Activated naive CD8-positive, alpha-beta T cell treated with anti-CD3 and anti-CD28 coated beads, Interleukin-2, amount 10 ng/mL, durations not matched to agents 7 days and 5 days (primary cell): Measurements from ENCODE around the gene EPN1. TPM values are rescaled to one million over a fixed set of nuclear protein-coding genes. Genes with fewer than 3 reads are reported as not detected.
"Not testable (repeated sequence)": the region's sequence is repeated elsewhere in the genome, so short reads cannot be mapped to it uniquely, and the experiment has no call there.

Experiments used
- ATAC-seq: fragments of 150-1000 bp; cut with Tn5 transposase; one replicate; pipeline ENCODE4 v1.10.0; 2021; ENCODE audit warnings: low read depth, moderate library complexity
- POLR2A ChIA-PET: fragments of 350-600 bp; sonication (Branson Sonifier 250); formaldehyde crosslinking; loops from one replicate; lab custom pipeline; 2021; ENCODE audit warnings: antibody characterized with exemption; lab: Charles Lee
- DNase-seq: peaks from one replicate; pipeline ENCODE4 v3.0.0; 2021
- H3K27ac Mint-ChIP-seq: one replicate; pipeline ENCODE4 v1.8.0; 2022; ENCODE audit warnings: mild to moderate bottlenecking, mixed read lengths
- H3K27me3 Mint-ChIP-seq: one replicate; pipeline ENCODE4 v1.8.0; 2022; ENCODE audit warnings: mild to moderate bottlenecking, moderate library complexity, mixed read lengths
- H3K36me3 Mint-ChIP-seq: one replicate; pipeline ENCODE4 v1.8.0; 2021; ENCODE audit warnings: mild to moderate bottlenecking, mixed read lengths
- H3K4me1 Mint-ChIP-seq: one replicate; pipeline ENCODE4 v1.8.0; 2021; ENCODE audit warnings: mixed read lengths
- H3K4me3 Mint-ChIP-seq: one replicate; pipeline ENCODE4 v1.8.0; 2022; ENCODE audit warnings: mild to moderate bottlenecking, moderate library complexity, mixed read lengths
- H3K9me3 Mint-ChIP-seq: one replicate; pipeline ENCODE4 v1.8.0; 2021; ENCODE audit warnings: mixed read lengths
- total RNA-seq, 2 experiments: library from RNA; stranded (reverse); gene quantifications; one replicate each; pipeline ENCODE4 v1.2.3, GENCODE V29; 2021

EPN1 gene
- total RNA-seq, 2 experiments from 2014 or later: 55.3 to 58.2 TPM

DNA sequence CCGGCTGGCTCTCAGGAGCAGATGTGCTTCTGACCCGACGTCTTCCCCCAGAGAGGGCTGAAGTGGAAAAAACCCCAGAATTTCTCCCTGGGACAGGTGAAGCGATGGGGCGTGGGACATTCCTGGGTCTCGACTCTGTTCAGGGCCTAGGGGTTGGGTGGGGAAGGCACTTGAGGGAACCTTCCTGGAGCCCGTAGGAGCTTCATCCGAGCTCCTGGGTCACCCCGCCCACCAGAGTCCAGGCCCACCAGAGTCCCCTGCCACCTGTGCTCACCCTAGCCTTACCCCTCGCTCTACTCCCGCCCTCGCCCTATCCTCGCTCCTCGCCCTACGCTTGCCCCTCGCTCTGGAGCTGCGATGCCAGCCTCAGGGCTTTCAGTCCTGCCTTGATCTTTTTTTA is 23.2 kb downstream of the EPN1 start:
- Mint-ChIP-seq H3K27me3 (no peaks in the 10 kb centered on the region), H3K27ac (no peak overlapping the region), H3K4me3 (no peak overlapping the region), H3K36me3 (peaks cover 4% of the 10 kb centered on the region), H3K9me3 (no peaks in the 10 kb centered on the region), H3K4me1 (no peaks in the 10 kb centered on the region)
- DNase-seq (peak; percentile 25), ATAC-seq (no peak)
- POLR2A ChIA-PET: no interaction called here

DNA sequence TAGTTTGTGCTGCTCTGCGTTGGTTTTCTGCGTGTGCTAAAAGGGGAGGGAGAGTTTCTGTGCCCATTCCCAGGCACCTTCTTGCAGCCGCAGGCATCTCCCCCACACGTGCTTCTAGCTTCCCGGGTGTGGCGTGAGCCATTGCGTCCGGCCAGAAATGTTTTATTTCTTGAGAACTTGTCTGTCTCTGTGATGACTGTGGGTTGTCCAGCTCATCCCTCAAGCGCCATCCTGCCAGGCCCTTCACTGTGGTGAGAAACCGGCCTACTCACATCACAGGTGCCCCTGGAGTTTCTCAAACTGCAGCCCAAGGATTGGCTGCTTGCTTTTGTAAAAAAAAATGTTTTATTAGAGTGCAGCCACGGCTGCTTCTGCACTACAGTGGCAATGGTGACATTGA is 24.2 kb downstream of the EPN1 start:
- H3K4me1 Mint-ChIP-seq: peaks cover 3% of the 10 kb centered on the region
- no peak for ATAC-seq
- POLR2A ChIA-PET: no interaction called here
- no peaks in the 10 kb centered on the region for H3K27me3 Mint-ChIP-seq
- no peak for DNase-seq
- no peak overlapping the region for H3K27ac Mint-ChIP-seq
- H3K4me3 Mint-ChIP-seq: no peak overlapping the region
- H3K36me3 Mint-ChIP-seq: peaks cover 4% of the 10 kb centered on the region
- no peaks in the 10 kb centered on the region for H3K9me3 Mint-ChIP-seq

DNA sequence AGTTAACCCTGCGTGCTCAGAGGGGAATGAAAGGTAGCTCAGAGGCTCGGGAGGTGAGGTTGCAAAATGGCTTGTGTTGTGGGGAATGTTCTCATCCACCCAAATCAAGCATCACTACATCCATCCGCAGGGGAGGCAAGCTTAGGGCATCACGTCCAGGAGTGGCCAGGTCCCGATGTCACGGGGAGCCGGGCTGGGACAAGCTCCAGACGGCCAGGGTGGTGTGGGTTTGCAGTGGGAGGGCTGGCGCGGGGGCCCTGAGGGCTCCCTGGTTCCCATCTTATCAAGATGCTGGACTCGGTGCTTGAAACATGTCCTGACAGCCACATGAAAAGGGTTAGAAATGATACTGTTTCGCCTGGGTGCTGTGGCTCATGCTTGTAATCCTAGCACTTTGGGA is 25.8 kb downstream of the EPN1 start:
- Mint-ChIP-seq H3K4me3 (no peak overlapping the region), H3K9me3 (no peaks in the 10 kb centered on the region), H3K27ac (no peak overlapping the region), H3K4me1 (peaks cover 3% of the 10 kb centered on the region), H3K27me3 (no peaks in the 10 kb centered on the region), H3K36me3 (peaks cover 4% of the 10 kb centered on the region)
- ATAC-seq (no peak), DNase-seq (peak; percentile 23)
- POLR2A ChIA-PET: interaction anchor here (0.6 kb wide), 1 partner anchor 82 kb away, joined by 3 read pairs; no protein-coding TSS in a partner anchor

DNA sequence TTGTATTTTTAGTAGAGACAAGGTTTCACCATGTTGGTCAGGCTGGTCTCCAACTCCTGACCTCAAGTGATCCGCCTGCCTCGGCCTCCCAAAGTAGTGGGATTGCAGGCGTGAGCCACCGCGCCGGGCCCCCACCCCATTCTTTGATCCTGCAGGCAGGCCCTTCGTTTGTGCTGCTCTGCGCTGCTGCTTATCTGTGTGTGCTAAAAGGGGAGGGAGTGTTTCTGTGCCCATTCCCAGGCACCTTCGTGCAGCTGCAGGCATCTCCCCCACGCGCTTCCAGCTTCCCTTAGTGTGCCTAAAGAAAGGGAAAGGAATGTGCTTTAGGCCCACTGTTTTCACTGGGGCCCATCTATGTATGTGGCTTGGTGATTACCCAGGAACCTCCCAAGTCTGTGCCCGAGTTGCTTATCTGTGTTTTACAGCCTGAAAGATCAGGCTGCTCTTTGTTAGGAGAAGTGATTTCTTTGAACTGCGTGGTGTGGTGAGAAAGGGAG is 27.2 kb downstream of the EPN1 start:
- H3K36me3 Mint-ChIP-seq: peaks cover 4% of the 10 kb centered on the region
- no peaks in the 10 kb centered on the region for H3K27me3 Mint-ChIP-seq
- H3K27ac Mint-ChIP-seq: no peak overlapping the region
- ATAC-seq: no peak
- H3K4me1 Mint-ChIP-seq: peaks cover 3% of the 10 kb centered on the region
- POLR2A ChIA-PET: no interaction called here
- H3K4me3 Mint-ChIP-seq: no peak overlapping the region
- peak; percentile 17 for DNase-seq
- H3K9me3 Mint-ChIP-seq: no peaks in the 10 kb centered on the region

DNA sequence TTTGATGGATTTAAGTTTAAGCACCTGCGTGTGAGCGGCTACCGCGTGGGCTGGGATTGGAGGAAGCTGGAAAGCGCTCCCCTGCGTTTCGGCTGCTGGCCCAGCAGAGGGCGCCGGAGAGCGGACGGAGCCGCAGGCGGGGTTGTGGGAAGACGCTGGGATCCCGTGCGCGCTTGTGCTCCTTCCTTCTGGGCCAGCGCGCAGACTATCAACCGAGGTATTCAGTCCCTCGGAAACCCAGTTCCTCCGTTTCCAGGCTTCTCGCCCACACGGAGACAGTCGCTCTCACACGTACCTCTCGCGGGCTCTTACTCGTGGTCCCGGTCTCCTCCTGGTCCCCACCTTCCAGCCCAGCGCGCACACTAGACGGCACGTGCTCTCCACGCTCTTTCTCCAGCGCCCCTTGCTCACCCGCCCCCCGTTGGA is 28.8 kb downstream of the EPN1 start:
- ATAC-seq: peak; percentile 33
- Mint-ChIP-seq H3K9me3 (no peaks in the 10 kb centered on the region), H3K27ac (no peak overlapping the region), H3K27me3 (peaks cover 4% of the 10 kb centered on the region), H3K4me1 (peaks cover 3% of the 10 kb centered on the region), H3K4me3 (no peak overlapping the region), H3K36me3 (peaks cover 4% of the 10 kb centered on the region)
- POLR2A ChIA-PET: no interaction called here
- peak; percentile 70 for DNase-seq

DNA sequence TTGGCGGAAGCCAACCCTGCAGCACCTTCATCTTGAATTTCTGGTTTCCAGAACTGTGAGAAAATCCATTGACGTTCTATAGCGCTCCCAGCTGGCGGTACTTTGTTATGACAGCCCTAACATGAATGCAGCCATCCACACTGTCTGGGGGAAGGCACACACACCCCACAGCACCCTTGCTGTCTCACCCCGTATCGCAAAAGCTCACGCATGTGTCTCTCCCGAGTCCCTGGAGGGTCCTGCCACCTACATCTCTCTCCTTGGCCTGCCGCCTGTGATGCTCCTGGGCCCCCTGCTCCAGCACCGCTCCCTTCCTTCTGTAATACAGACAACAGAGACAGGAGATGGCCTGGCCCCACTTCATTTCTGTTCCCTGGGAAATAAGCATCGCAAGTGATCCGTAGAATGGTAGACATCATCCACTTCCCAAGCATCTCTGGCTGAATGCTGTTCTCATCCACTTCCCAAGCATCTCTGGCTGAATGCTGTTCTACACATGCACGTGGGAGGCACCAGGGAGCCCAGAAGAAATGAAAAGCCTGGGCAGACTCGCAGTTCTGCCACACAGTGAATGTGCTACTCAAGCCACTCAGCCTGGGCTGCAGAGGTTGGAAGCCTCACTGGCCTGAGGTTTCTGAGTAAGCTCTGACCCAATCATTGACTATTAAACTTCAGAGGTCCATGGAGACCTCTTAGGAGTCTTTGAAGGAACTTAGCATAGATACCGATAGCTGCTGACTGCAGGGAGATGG is 29.6 kb downstream of the EPN1 start:
- H3K36me3 Mint-ChIP-seq: peaks cover 2% of the 10 kb centered on the region
- POLR2A ChIA-PET: no interaction called here
- ATAC-seq: no peak
- H3K27ac Mint-ChIP-seq: no peak overlapping the region
- peaks cover 8% of the 10 kb centered on the region for H3K27me3 Mint-ChIP-seq
- no peaks in the 10 kb centered on the region for H3K9me3 Mint-ChIP-seq
- peaks cover 3% of the 10 kb centered on the region for H3K4me1 Mint-ChIP-seq
- no peak overlapping the region for H3K4me3 Mint-ChIP-seq
- DNase-seq: peak; percentile 25

DNA sequence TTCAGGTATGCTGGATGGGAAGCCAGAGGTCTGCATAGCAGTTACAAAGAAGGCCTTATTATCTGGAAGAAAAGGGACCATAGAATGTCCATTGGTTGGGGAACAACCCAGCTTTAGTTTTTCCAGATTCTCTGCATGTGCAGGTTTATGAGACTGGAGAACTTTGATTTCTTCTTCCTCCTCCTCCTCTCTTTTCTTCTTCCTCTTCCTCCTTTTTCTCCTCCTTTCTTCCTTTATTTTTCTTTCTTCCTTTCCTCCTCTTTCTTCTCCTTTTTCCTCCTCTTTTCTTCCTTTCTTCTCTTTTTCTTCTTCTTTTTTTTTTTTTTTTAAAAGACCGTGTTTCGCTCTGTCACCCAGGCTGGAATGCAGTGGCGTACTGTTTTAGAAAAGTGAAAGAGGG is 30.9 kb downstream of the EPN1 start:
- no peak overlapping the region for H3K27ac Mint-ChIP-seq
- no peaks in the 10 kb centered on the region for H3K9me3 Mint-ChIP-seq
- H3K4me1 Mint-ChIP-seq: peaks cover 3% of the 10 kb centered on the region
- H3K36me3 Mint-ChIP-seq: no peaks in the 10 kb centered on the region
- DNase-seq (no peak), ATAC-seq (no peak)
- no peak overlapping the region for H3K4me3 Mint-ChIP-seq
- POLR2A ChIA-PET: interaction anchor here (0.6 kb wide), 1 partner anchor 552 kb away, joined by 6 read pairs; no protein-coding TSS in a partner anchor
- H3K27me3 Mint-ChIP-seq: peaks cover 8% of the 10 kb centered on the region

DNA sequence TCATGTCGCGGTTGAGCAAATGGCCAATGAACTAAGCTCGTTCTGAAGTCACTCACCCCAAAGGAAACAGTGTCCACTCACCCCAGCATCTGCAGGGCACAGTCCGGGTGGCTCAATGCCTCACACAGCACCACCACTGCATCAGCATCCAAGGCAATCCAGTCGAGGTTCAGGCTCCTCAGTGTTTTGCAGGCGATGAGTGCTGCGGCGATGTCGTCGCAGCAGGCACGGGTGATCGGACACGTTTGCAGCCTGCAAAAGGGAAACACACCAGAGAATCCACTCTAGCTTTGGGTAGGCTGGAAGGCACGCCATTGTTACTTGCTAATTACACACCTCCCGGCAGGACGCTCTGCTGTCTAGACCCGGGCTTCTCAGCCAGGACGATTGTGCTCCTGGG is 36.7 kb downstream of the EPN1 start:
- POLR2A ChIA-PET: no interaction called here
- H3K27me3 Mint-ChIP-seq: peaks cover 10% of the 10 kb centered on the region
- DNase-seq: no peak
- ATAC-seq: no peak
- peaks cover 5% of the 10 kb centered on the region for H3K9me3 Mint-ChIP-seq
- no peaks in the 10 kb centered on the region for H3K4me1 Mint-ChIP-seq
- no peak overlapping the region for H3K4me3 Mint-ChIP-seq
- H3K36me3 Mint-ChIP-seq: no peaks in the 10 kb centered on the region
- H3K27ac Mint-ChIP-seq: no peak overlapping the region

DNA sequence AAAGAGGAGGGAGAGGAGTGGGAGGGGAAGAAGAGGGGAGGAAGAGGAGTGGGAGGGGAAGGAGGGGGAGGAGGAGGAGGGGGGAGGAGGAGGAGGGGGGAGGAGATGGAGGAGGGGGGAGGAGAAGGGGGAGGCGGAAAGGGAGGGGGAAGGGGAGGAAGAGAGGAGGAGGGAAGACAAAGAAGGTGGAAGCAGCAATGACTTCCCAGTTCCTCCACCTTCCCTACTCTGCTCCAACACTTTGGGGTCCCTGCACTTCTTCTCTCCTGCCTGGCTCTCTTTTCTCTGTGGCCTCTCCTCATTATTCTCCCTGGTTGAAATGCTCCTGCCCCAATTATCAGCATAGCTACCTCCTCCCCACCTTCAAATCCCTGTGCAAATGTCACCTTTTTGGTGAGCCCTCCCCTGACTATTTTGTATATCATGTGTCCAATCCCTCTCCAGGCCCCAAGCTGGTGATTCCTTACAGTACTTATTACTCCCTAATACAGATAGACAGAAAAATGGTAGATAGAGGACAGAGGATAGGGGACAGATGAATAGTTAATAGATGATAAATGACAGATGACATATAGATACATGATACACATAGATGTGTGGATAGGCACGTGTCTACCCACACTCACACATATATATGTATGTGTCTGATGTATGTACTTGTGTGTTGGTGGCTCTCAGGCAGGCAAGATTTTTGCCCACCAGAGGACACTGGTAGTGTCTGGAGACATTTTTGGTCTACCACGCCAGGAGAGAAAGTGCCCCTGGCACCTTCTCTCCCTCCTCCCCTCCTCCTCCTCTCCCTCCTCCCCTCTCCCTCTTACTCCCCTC is 38.0 kb downstream of the EPN1 start:
- H3K36me3 Mint-ChIP-seq: no peaks in the 10 kb centered on the region
- no peak for ATAC-seq
- POLR2A ChIA-PET: no interaction called here
- H3K4me3 Mint-ChIP-seq: no peak overlapping the region
- peaks cover 5% of the 10 kb centered on the region for H3K9me3 Mint-ChIP-seq
- peaks cover 10% of the 10 kb centered on the region for H3K27me3 Mint-ChIP-seq
- H3K27ac Mint-ChIP-seq: peak overlapping the region; percentile 0
- no peak for DNase-seq
- no peaks in the 10 kb centered on the region for H3K4me1 Mint-ChIP-seq

DNA sequence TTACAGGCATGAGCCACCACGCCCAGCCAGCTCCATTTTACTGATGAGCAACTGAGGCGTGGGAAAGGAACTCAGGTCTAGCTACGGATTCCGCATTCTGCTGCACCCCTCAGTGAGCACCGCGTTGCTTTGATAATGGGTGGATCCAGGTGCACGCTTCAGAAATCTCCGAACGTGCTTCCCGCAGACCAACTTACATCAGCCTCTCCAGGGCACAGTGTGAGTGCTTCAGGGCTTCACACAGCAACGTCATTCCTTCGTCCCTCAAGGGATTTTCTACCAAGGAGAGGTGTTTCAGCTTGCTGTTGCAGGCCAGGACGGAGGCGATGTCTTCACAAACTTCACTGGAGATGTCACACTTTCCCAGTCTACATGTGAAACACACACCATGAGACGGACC is 41.5 kb downstream of the EPN1 start:
- H3K4me3 Mint-ChIP-seq: no peak overlapping the region
- no peak for DNase-seq
- no peaks in the 10 kb centered on the region for H3K4me1 Mint-ChIP-seq
- POLR2A ChIA-PET: no interaction called here
- H3K27ac Mint-ChIP-seq: no peak overlapping the region
- ATAC-seq: no peak
- no peaks in the 10 kb centered on the region for H3K36me3 Mint-ChIP-seq
- H3K27me3 Mint-ChIP-seq: peaks cover 14% of the 10 kb centered on the region
- H3K9me3 Mint-ChIP-seq: peaks cover 8% of the 10 kb centered on the region

DNA sequence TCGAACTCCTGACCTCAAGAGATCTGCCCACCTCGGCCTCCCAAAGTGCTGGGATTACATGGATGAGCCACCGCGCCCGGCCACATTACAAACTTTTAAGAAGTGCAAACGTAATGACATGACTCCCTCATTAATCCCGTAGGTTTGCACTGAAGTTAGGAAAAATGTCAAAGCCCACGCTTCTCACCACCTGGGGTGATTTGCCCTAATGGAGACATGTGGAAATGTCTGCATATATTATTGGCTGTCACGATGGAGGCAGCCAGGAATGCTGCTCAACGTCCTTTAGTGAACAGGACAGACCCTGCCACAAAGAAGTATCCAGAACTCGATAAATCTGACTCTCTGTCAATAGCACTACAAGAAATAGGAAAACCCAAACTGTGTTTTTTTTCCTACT is 42.2 kb downstream of the EPN1 start:
- ATAC-seq: no peak
- H3K4me1 Mint-ChIP-seq: no peaks in the 10 kb centered on the region
- no peak for DNase-seq
- POLR2A ChIA-PET: no interaction called here
- no peak overlapping the region for H3K27ac Mint-ChIP-seq
- H3K4me3 Mint-ChIP-seq: no peak overlapping the region
- H3K27me3 Mint-ChIP-seq: peaks cover 15% of the 10 kb centered on the region
- no peaks in the 10 kb centered on the region for H3K36me3 Mint-ChIP-seq
- H3K9me3 Mint-ChIP-seq: peaks cover 13% of the 10 kb centered on the region

DNA sequence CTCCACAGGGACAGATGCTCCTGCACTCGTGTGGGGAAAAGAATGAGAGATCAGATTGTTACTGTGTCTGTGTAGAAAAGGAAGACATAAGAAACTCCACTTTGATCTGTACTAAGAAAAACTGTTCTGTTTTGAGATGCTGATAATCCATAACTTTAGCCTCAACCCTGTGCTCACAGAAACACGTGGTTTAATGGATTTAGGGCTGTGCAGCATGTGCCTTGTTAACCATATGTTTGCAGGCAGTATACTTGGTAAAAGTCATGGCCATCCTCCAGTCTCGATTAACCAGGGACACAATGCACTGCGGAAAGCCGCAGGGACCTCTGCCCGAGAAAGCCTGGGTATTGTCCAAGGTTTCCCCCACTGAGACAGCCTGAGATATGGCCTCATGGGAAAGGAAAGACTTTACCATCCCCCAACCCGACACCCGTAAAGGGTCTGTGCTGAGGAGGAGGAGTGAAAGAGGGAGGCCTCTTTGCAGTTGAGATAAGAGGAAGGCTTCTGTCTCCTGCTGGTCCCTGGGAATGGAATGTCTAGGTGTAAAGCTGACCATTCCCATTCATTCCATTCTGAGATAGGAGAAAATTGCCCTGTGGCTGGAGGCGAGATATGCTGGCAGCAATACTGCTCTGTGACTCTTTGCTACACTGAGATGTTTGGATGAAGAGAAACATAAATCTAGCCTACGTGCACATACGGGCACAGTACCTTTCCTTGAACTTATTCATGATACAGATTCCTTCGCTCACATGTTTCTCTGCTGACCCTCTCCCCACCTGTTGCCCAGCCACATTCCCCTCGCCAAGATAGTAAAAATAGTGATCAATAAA is 43.1 kb downstream of the EPN1 start:
- H3K4me3 Mint-ChIP-seq, DNase-seq, H3K4me1 Mint-ChIP-seq, H3K36me3 Mint-ChIP-seq, POLR2A ChIA-PET, H3K27ac Mint-ChIP-seq, ATAC-seq: not testable (repeated sequence)
- Mint-ChIP-seq H3K9me3 (peaks cover 15% of the 10 kb centered on the region), H3K27me3 (peaks cover 14% of the 10 kb centered on the region)

DNA sequence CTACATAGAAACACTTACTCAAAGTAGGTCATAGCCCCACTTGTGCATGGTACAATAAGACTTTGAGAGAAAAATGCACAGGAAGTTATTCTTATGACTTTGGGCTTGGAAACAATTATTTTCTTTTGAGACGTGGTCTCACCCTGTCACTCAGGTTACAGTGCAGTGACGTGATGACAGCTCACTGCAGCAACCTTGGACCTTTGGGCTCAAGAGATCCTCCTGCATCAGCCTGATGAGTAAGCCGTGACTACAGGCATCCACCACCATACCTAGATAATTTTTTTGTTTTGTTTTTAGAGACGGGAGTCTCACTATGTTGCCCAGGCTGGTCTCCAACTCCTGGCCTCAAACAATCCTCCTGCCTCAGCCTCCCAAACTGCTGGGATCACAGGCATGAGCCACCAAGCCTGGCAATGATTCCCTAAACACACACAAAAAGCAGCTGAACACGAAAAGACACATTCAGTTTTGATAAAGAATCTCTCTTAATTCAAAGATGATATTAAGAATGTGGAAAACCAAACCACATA is 45.3 kb downstream of the EPN1 start:
- DNase-seq (no peak), ATAC-seq (no peak)
- H3K27ac Mint-ChIP-seq: no peak overlapping the region
- no peak overlapping the region for H3K4me3 Mint-ChIP-seq
- no peaks in the 10 kb centered on the region for H3K36me3 Mint-ChIP-seq
- peaks cover 14% of the 10 kb centered on the region for H3K9me3 Mint-ChIP-seq
- no peaks in the 10 kb centered on the region for H3K4me1 Mint-ChIP-seq
- H3K27me3 Mint-ChIP-seq: peaks cover 18% of the 10 kb centered on the region
- POLR2A ChIA-PET: no interaction called here
